NB4 (cell line): Measurements from ENCODE around the gene PVALEF.

ENCODE experiments used
- DNase-seq: peaks from one replicate; pipeline ENCODE4 v3.0.0; 2010; ENCODE audit warnings: low read depth
- H3K4me3 ChIP-seq: one replicate; pipeline ENCODE4 v1.5.1; 2011; ENCODE audit warnings: mild to moderate bottlenecking, low read depth, low read length, moderate library complexity
- MYC ChIP-seq: IDR thresholded peaks from 2 replicates; pipeline ENCODE4 v1.6.1; 2011; ENCODE audit warnings: low read depth, low read length
- POLR2A ChIP-seq: IDR thresholded peaks from 2 replicates; pipeline ENCODE4 v1.6.1; 2011; ENCODE audit warnings: mild to moderate bottlenecking; ENCODE audit not compliant: insufficient read length; ENCODE audit errors: extremely low read depth
- TF ChIP-seq, protein P1 (sequence below): IDR thresholded peaks from one replicate; pipeline ENCODE4 v1.5.1; 2012; ENCODE audit warnings: low read depth, low read length
- TF ChIP-seq, protein P2 (sequence below): IDR thresholded peaks from 2 replicates; pipeline ENCODE4 v1.6.1; 2011; ENCODE audit warnings: low read depth, low read length

PVALEF gene

DNA sequence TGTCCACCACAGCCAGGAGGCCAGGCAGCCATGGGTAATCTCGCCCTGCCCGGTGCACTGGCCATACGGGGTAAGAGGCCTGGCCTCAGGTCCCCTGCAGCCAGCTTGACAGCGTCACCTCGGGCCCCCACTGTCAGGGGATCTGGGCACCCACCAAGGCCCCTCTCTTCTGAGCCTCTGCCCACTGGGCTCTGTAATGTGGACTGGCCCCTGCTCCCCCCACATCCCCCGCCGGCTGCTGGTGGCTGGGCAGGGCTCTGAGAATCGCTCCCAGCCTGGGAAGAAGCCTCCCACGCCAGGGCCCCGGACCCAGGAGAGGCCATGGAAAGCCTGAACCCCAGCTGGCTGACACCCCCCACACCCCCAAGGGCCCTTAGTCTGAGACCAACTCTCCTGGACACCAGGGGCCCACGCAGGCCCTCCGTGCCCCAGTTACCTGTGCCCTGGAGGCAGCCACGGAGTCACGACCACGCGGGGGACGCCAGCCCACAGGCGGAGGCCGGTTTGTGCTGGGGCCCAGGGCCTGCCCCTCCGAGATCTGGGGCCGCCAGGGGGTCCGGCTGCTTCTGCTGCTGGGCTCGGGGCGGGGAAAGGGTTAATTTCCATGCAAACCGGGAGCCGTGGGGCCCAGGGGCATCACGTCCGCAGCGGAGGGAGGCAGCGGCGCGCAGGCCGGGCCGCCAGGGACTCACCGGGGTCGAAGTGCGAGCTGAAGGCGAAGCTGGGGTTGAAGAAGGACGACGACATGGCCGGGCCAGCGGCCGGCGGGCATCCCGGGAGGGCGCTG is at the start of gene PVALEF:
TSS of gene PVALEF (plus strand) at position 262 of the 787 bp plus-strand sequence. CDS start 15,720 bp downstream, outside the sequence.
- H3K4me3 ChIP-seq, result no peak within 1 kb of the TSS
- TF ChIP-seq POLR2A, result no peak
- TF ChIP-seq MYC, result no peak
- TF ChIP-seq, protein P1, sequence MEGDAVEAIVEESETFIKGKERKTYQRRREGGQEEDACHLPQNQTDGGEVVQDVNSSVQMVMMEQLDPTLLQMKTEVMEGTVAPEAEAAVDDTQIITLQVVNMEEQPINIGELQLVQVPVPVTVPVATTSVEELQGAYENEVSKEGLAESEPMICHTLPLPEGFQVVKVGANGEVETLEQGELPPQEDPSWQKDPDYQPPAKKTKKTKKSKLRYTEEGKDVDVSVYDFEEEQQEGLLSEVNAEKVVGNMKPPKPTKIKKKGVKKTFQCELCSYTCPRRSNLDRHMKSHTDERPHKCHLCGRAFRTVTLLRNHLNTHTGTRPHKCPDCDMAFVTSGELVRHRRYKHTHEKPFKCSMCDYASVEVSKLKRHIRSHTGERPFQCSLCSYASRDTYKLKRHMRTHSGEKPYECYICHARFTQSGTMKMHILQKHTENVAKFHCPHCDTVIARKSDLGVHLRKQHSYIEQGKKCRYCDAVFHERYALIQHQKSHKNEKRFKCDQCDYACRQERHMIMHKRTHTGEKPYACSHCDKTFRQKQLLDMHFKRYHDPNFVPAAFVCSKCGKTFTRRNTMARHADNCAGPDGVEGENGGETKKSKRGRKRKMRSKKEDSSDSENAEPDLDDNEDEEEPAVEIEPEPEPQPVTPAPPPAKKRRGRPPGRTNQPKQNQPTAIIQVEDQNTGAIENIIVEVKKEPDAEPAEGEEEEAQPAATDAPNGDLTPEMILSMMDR, result no peak
- TF ChIP-seq, protein P2, sequence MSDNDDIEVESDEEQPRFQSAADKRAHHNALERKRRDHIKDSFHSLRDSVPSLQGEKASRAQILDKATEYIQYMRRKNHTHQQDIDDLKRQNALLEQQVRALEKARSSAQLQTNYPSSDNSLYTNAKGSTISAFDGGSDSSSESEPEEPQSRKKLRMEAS, result no peak
- DNase-seq, result no peak

DNA sequence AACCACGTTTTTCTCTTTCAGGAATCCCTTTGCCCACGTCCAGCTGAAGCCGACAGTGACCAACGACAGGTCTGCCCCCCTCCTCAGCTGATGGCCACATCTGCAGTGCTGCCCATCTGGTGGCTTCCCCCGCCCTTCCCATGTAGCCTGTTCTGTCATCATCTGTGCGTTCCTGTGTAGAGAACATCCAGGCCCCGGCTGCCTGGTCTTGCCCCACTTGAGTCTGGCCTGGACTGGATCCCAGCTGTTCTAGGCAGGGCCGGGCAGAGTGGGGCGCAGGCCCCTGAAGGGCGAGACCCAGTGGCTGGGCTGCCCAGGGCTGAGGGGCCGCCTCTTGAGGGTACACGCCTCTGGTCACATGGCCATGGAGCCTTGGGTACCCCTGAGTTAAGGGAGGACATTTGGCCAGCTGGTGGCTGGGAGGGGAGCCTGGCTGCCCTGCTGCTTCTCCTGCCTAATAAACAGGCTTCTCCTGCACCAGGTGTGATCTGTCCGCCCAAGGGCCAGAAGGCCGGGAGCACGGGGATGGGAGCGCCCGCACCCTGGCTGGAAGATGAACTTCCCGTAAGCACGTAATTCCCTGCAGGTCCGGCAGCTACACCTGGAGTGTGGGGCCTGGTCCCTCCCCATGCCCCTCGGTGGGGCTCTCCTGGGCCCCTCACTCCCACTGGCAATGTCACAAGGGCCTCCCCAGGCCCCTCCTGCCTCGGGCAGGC is 49.4 kb upstream of the PVALEF start:
- H3K4me3 ChIP-seq, result no peak overlapping the region
- DNase-seq, result no peak

DNA sequence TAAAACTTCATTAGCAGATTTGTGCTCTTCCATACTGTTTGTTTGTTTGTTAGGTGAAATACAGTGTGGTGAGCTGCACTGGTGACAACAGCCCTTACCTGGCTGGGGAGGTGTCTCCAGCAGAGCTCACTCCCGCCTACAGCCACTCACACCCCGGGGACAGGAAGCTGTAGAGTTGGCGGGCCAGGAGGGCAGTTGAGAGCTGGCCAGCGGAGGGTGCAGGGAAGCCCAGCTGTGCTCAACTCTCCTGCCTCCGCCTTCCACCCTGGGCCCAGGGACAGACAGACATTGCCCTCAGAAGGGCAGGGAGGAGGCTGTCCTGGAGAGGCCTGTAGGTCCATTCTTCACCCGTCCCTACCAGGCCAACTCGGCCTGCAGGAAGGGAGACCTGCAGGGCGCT is 48.6 kb upstream of the PVALEF start:
- no peak overlapping the region for H3K4me3 ChIP-seq
- TF ChIP-seq, protein P1, result no peak
- TF ChIP-seq, protein P2, result no peak
- TF ChIP-seq POLR2A (no peak), MYC (no peak)
- DNase-seq, result no peak

More for the DNA sequence above, 49.4 kb upstream of the PVALEF start:
- TF ChIP-seq, protein P1, result no peak
- TF ChIP-seq, protein P2, result no peak
- no peak for TF ChIP-seq POLR2A
- TF ChIP-seq MYC, result no peak

DNA sequence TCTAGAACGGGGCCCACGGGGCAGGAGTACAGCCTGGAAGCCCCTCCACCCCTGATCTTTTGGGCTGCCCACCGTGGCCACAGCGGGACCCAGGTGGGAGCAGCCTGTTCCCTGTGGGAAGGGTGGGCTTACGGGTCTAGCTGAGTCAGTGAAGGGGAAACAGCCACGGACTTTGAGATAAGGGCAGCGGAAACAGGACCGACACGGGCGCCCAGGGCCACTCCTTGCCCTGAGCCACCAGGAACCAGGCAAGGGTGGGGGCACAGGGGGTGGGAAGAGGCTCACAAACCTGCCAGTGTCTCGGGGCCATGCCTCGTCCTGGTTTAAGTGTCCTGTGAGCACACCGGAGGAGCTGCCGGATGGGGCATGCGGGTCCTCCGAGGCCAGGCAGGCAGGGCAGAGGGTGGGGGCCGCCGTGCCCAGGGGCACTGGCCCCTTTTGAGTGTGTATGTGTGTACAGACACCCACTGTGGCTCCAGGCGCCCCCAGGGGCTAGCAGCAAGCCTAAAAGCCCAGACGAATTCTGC is 47.6 kb upstream of the PVALEF start:
- TF ChIP-seq MYC, result no peak
- TF ChIP-seq, protein P1, result no peak
- TF ChIP-seq, protein P2, result no peak
- no peak for TF ChIP-seq POLR2A
- no peak for DNase-seq
- H3K4me3 ChIP-seq, result no peak overlapping the region

DNA sequence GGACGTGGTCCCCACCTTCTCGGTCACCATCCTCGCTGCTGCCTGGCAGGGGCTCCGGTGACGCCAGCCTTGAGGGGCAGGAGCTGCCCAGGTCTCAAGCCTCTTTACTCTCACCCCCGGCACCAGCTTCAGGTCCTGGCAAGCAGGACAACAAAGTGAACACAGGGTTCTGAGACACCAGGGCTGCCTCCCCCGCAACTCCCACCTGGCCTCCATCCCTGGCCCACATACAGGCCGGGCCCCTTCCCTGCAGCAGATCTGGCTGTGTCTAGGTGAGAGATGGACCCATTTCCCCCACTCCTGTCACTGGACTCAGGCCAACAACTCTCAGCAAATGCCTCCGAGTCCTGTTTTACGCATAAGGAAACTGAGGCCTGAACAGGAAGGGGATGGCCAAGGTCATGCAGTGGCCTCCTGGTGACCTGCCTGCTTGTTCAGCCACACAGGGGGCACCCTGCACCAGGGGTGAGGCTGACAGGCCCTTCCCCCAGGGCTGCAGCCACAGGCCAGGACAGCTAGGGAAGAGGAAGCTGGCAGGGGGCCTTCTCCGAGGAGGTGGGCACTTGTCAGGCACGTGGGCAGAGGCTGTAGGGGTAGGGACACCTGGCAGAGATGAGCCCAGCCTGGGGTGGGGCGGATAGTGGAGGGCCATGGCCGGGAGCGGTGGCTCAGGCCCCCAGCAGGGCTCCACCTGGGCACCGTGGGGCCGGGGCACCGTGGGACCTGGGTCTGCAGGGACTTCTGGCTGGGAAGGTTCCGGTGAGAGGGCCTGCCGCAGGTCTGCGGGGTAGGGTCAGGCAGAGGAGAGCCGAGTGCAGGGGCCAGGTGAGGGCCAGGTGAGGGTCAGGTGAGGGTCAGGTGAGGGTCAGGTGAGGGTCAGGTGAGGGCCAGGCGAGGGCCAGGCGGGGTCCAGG is 46.7 kb upstream of the PVALEF start:
- no peak for DNase-seq
- no peak overlapping the region for H3K4me3 ChIP-seq

More for the DNA sequence above, 46.7 kb upstream of the PVALEF start:
- TF ChIP-seq, protein P1, result no peak
- TF ChIP-seq POLR2A (no peak), MYC (no peak; the same call in 1 of the 2 replicates)
- TF ChIP-seq, protein P2, result no peak
